A549 (cell line): ENCODE results near the gene LAMTOR3. TPM values are rescaled to one million over a fixed set of nuclear protein-coding genes. Genes with fewer than 3 reads are reported as not detected.
A peak's percentile ranks its signal among the peaks of the same experiment; 100 is the strongest.

Source experiments
- ATAC-seq, 2 experiments: fragments of 200-7000 bp in 1 of 2; fragments of >200 bp in 1 of 2; cut with Nextera tagmentation in 1 of 2; cut with Tn5 transposase in 1 of 2; 3 replicates each; pipeline versions ENCODE4 v1.8.0 to v1.9.1; 2018 to 2020; ENCODE audit warnings: mild to moderate bottlenecking in 1 of 2, moderate library complexity in 1 of 2
- CTCF ChIA-PET: fragments of 300-600 bp; sonication (Branson Sonifier 250); formaldehyde crosslinking; extraction: SDS; loops from one replicate; lab custom pipeline; 2021; ENCODE audit warnings: antibody characterized with exemption, inconsistent platforms; lab: Yijun Ruan, JAX
- POLR2A ChIA-PET: fragments of 350-600 bp; formaldehyde crosslinking; extraction: SDS; loops from one replicate; lab custom pipeline; 2021; ENCODE audit warnings: antibody characterized with exemption, inconsistent platforms; lab: Yijun Ruan, JAX
- DNase-seq, 2 experiments: peaks; one replicate each; pipeline versions ENCODE4 v3.0.0 to v3.0.0-alpha.2; 2011 to 2016; ENCODE audit warnings: low read depth in 1 of 2, low spot score in 1 of 2
- FAIRE-seq: peaks from 2 replicates; lab custom pipeline; 2011; peaks lifted over from hg19 to GRCh38; lab: Jason Lieb, UNC
- H3K27ac ChIP-seq, 2 experiments: fragments of >200 bp; sonication (Bioruptor Twin); formaldehyde crosslinking; 3 replicates each; pipeline ENCODE4 v1.5.1; 2016 to 2017
- H3K4me1 ChIP-seq: fragments of >200 bp; sonication (Bioruptor Twin); formaldehyde crosslinking; 3 replicates; pipeline ENCODE4 v1.6.1; 2016
- H3K4me2 ChIP-seq: fragments of >200 bp; sonication (Bioruptor Twin); formaldehyde crosslinking; 3 replicates; pipeline ENCODE4 v1.6.1; 2016
- H3K4me3 ChIP-seq: fragments of >200 bp; sonication (Bioruptor Twin); formaldehyde crosslinking; 3 replicates; pipeline ENCODE4 v1.5.1; 2016
- H3K9me3 ChIP-seq: fragments of >200 bp; sonication (Bioruptor Twin); formaldehyde crosslinking; 3 replicates; pipeline ENCODE4 v1.6.1; 2016
- CEBPB ChIP-seq, 2 experiments: fragments of >200 bp in 1 of 2; sonication (Bioruptor Twin) in 1 of 2; formaldehyde crosslinking in 1 of 2; IDR thresholded peaks; 2 replicates each; pipeline ENCODE4 v1.6.1; 2012 to 2016
- CHD4 ChIP-seq: fragments of 200-600 bp; sonication (generic); IDR thresholded peaks from 2 replicates; pipeline ENCODE4 v1.6.1; 2016; ENCODE audit warnings: antibody characterized with exemption, mild to moderate bottlenecking, borderline replicate concordance
- E2F6 ChIP-seq: IDR thresholded peaks from 2 replicates; pipeline ENCODE4 v1.6.1; 2012; ENCODE audit warnings: low read depth, borderline replicate concordance
- EHF ChIP-seq: fragments of 250-450 bp; sonication (Bioruptor Pico); IDR thresholded peaks from 2 replicates; pipeline ENCODE4 v1.5.0; 2020; ENCODE audit warnings: mild to moderate bottlenecking
- ELK1 ChIP-seq: fragments of 150-350 bp; IDR thresholded peaks from 2 replicates; pipeline ENCODE4 v1.6.1; 2014; ENCODE audit warnings: low read depth, mild to moderate bottlenecking, low read length
- FOSB ChIP-seq: fragments of 250-450 bp; sonication (Bioruptor Pico); IDR thresholded peaks from 2 replicates; pipeline ENCODE4 v1.5.0; 2020; ENCODE audit warnings: mild to moderate bottlenecking, moderate library complexity
- FOSL2 ChIP-seq, 2 experiments: fragments of 450-650 bp in 1 of 2; fragments of >200 bp in 1 of 2; sonication (Bioruptor Twin) in 1 of 2; formaldehyde crosslinking; IDR thresholded peaks; 2 replicates each; pipeline versions ENCODE4 v1.5.0 to v1.6.1; 2016 to 2020; ENCODE audit warnings: mild to moderate bottlenecking in 1 of 2, moderate library complexity in 1 of 2
- HDAC2 ChIP-seq: fragments of 200-600 bp; sonication (generic); IDR thresholded peaks from 2 replicates; pipeline ENCODE4 v1.6.1; 2016
- HMGXB4 ChIP-seq: fragments of 250-450 bp; sonication (Bioruptor Pico); IDR thresholded peaks from 2 replicates; pipeline ENCODE4 v1.5.0; 2021; ENCODE audit warnings: mild to moderate bottlenecking, moderate library complexity, borderline replicate concordance
- HOXA7 ChIP-seq: fragments of 250-450 bp; sonication (Bioruptor Pico); IDR thresholded peaks from 2 replicates; pipeline ENCODE4 v1.5.0; 2020; ENCODE audit warnings: mild to moderate bottlenecking, moderate library complexity
- HOXB13 ChIP-seq: fragments of 250-450 bp; sonication (Bioruptor Pico); IDR thresholded peaks from 2 replicates; pipeline ENCODE4 v1.5.0; 2020; ENCODE audit warnings: low read depth, mild to moderate bottlenecking, moderate library complexity
- JUNB ChIP-seq: fragments of >200 bp; sonication (Bioruptor Twin); formaldehyde crosslinking; IDR thresholded peaks from 2 replicates; pipeline ENCODE4 v1.6.1; 2016
- MAFK ChIP-seq: fragments of 450-650 bp; IDR thresholded peaks from 2 replicates; pipeline ENCODE4 v1.6.1; 2014; ENCODE audit not compliant: partially characterized antibody
- MAZ ChIP-seq: fragments of 150-350 bp; IDR thresholded peaks from 2 replicates; pipeline ENCODE4 v1.6.1; 2014; ENCODE audit warnings: antibody characterized with exemption, low read depth, low read length, borderline replicate concordance
- NFE2L2 ChIP-seq: fragments of 150-350 bp; conservative IDR thresholded peaks from 2 replicates; pipeline ENCODE4 v1.6.1; 2014; ENCODE audit warnings: low read length
- PBX3 ChIP-seq: IDR thresholded peaks from 2 replicates; pipeline ENCODE4 v1.6.1; 2012
- PHF8 ChIP-seq: fragments of 200-600 bp; sonication (generic); IDR thresholded peaks from 2 replicates; pipeline ENCODE4 v1.6.1; 2016; ENCODE audit warnings: low read depth, mild to moderate bottlenecking, antibody characterized with exemption, moderate library complexity, borderline replicate concordance
- POLR2AphosphoS2 ChIP-seq: conservative IDR thresholded peaks from 2 replicates; pipeline ENCODE4 v1.6.1; 2012; ENCODE audit warnings: low read length, improper control_type of control experiment, inconsistent platforms
- RARB ChIP-seq: fragments of 250-450 bp; sonication (Bioruptor Pico); IDR thresholded peaks from 2 replicates; pipeline ENCODE4 v1.8.0; 2021; ENCODE audit warnings: mild to moderate bottlenecking, moderate library complexity
- SMC3 ChIP-seq: fragments of >200 bp; sonication (Bioruptor Twin); formaldehyde crosslinking; IDR thresholded peaks from 3 replicates; pipeline ENCODE4 v1.6.1; 2018; ENCODE audit warnings: inconsistent platforms
- USF2 ChIP-seq: fragments of 450-650 bp; IDR thresholded peaks from 2 replicates; pipeline ENCODE4 v1.6.1; 2014; ENCODE audit warnings: antibody characterized with exemption
- ZC3H11A ChIP-seq: fragments of 450-650 bp; IDR thresholded peaks from 2 replicates; pipeline ENCODE4 v1.6.1; 2014; ENCODE audit warnings: antibody characterized with exemption, mild to moderate bottlenecking
- ZNF302 ChIP-seq: fragments of 250-450 bp; sonication (Bioruptor Pico); IDR thresholded peaks from 2 replicates; pipeline ENCODE4 v1.9.0; 2021; ENCODE audit warnings: inconsistent platforms, mild to moderate bottlenecking, moderate library complexity
- WGBS: methylation state at CpG from one replicate; pipeline ENCODE4 v1.1.6; 2017; ENCODE audit errors: missing lambda C conversion rate; 5-methylcytosine and 5-hydroxymethylcytosine counted together
- polyA plus RNA-seq, 4 experiments: library from polyadenylated mRNA; depleted of rRNA in 3 of 4; stranded (reverse); fragments of >200 nt; fragmentation: RNase III in 1 of 4; extraction: RNeasy Plus Mini Kit Qiagen cat#74134 plus additional on column Dnase treatment in 1 of 4; gene quantifications; 2 replicates in 3 of 4; 3 replicates in 1 of 4; pipeline ENCODE4 v1.2.3, GENCODE V29; 2011 to 2017

Gene LAMTOR3
- polyA plus RNA-seq, 2 of the 4 experiments (the other 2 are of a cell fraction), result 21.3 to 40.8 TPM

GRCh38 chr4:99868126-99868596, 26.1 kb downstream of the LAMTOR3 start (continued):
- no peak for TF ChIP-seq PBX3
- no peak for TF ChIP-seq JUNB

- ATAC-seq (no peak), DNase-seq (no peak), FAIRE-seq (no peak)
- ChIA-PET POLR2A (no interaction called here), CTCF (no interaction called here)
- Histone ChIP-seq H3K4me1 (0 out of 3 replicates have a peak, but pooled peaks cover 4% of the 10 kb centered on the region), H3K4me2 (no peak overlapping the region), H3K9me3 (no peaks in the 10 kb centered on the region), H3K4me3 (no peak overlapping the region), H3K27ac (no peak overlapping the region)
- WGBS, result 9% methylated on average over 3 of the region's 3 CpGs
- no peak for TF ChIP-seq ELK1
- no peak for TF ChIP-seq FOSL2 (IDR thresholded peaks at IDR 0.05)
- TF ChIP-seq FOSL2 (CRISPR knock-in tag; IDR thresholded peaks at IDR 0.05), result peak; percentile 29; the same call in 1 of the 2 replicates
These were observed 30.4 kb downstream of the LAMTOR3 start for GRCh38 chr4:99863804-99864203.

- no peak overlapping the region for H3K4me2 ChIP-seq
- POLR2A ChIA-PET, result no interaction called here
- ATAC-seq (no peak), FAIRE-seq (no peak), DNase-seq (no peak)
- H3K4me3 ChIP-seq, result no peak overlapping the region
- H3K27ac ChIP-seq, result no peak overlapping the region
- no peaks in the 10 kb centered on the region for H3K9me3 ChIP-seq
- CTCF ChIA-PET, result no interaction called here
- WGBS, result 25% methylated on average over 5 of the region's 5 CpGs
- no peak for TF ChIP-seq HOXB13 (CRISPR knock-in tag)
- no peak for TF ChIP-seq ZNF302
- no peak for TF ChIP-seq CHD4
- no peak for TF ChIP-seq EHF (CRISPR knock-in tag)
- no peak for TF ChIP-seq SMC3
- no peak for TF ChIP-seq USF2
- no peak for TF ChIP-seq E2F6
- no peak for TF ChIP-seq MAZ
- TF ChIP-seq CEBPB (IDR thresholded peaks at IDR 0.05), result no peak
- TF ChIP-seq POLR2AphosphoS2, result no peak
- TF ChIP-seq HDAC2, result no peak
- 0 out of 3 replicates have a peak, but pooled peaks cover 4% of the 10 kb centered on the region for H3K4me1 ChIP-seq
These were observed 32.9 kb downstream of the LAMTOR3 start for GRCh38 chr4:99861120-99861905.

- ChIA-PET CTCF (no interaction called here), POLR2A (no interaction called here)
- DNase-seq (no peak), FAIRE-seq (no peak), ATAC-seq (no peak)
- Histone ChIP-seq H3K4me2 (no peak overlapping the region), H3K4me3 (no peak overlapping the region), H3K4me1 (0 out of 3 replicates have a peak, but pooled peaks cover 4% of the 10 kb centered on the region), H3K9me3 (no peaks in the 10 kb centered on the region), H3K27ac (no peak overlapping the region)
- WGBS, result 21% methylated on average over 2 of the region's 2 CpGs
- no peak for TF ChIP-seq PBX3
- TF ChIP-seq RARB (CRISPR knock-in tag), result no peak
- TF ChIP-seq PHF8, result no peak
- TF ChIP-seq FOSL2 (IDR thresholded peaks at IDR 0.05), result no peak
- no peak for TF ChIP-seq FOSL2 (CRISPR knock-in tag; IDR thresholded peaks at IDR 0.05)
- no peak for TF ChIP-seq SMC3
- no peak for TF ChIP-seq NFE2L2
- no peak for TF ChIP-seq HOXA7 (CRISPR knock-in tag)
- no peak for TF ChIP-seq MAFK
- no peak for TF ChIP-seq FOSB (CRISPR knock-in tag)
- TF ChIP-seq USF2, result no peak
- TF ChIP-seq HMGXB4, result no peak
- TF ChIP-seq ZC3H11A, result no peak
These were observed 33.7 kb downstream of the LAMTOR3 start for GRCh38 chr4:99860521-99860920.
